Measurements from ENCODE around the gene DENND4C. TPM values are rescaled to one million over a fixed set of nuclear protein-coding genes. Genes with fewer than 3 reads are reported as not detected.
"Not testable (repeated sequence)": the region's sequence is repeated elsewhere in the genome, so short reads cannot be mapped to it uniquely, and the experiment has no call there.

DENND4C gene
- polyA plus RNA-seq, 2 of the 4 experiments (the other 2 are of a cell fraction), result 17.4 to 44.1 TPM

DNA sequence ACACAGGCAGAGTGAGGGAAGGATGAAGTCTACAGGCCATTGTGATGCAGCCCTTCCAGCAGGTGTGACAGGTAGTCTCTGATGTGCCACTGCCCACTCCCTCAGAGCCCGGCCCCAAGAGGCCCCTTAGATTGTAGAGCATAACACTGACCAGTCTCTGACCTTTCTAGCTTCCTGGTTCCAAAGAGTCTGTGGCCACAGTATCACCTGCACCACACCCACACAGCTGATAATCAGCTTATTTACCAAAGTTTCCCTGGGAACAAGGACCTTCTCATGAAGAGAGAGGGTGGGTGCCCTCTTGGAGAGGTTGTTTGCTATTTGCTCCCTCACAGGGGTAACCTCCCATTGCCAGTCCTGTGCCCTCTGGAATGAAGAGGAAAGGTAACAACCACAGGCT, 167.4 kb downstream of the DENND4C start (continued):
- TF ChIP-seq, protein P1, sequence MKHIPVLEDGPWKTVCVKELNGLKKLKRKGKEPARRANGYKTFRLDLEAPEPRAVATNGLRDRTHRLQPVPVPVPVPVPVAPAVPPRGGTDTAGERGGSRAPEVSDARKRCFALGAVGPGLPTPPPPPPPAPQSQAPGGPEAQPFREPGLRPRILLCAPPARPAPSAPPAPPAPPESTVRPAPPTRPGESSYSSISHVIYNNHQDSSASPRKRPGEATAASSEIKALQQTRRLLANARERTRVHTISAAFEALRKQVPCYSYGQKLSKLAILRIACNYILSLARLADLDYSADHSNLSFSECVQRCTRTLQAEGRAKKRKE (CRISPR knock-in tag; IDR thresholded peaks at IDR 0.05; ENCODE audit: low read depth), result no peak
- TF ChIP-seq SMC3 (IDR thresholded peaks at IDR 0.05) (no peak), KDM1A (IDR thresholded peaks at IDR 0.05; ENCODE audit: low read depth) (no peak)

DNA sequence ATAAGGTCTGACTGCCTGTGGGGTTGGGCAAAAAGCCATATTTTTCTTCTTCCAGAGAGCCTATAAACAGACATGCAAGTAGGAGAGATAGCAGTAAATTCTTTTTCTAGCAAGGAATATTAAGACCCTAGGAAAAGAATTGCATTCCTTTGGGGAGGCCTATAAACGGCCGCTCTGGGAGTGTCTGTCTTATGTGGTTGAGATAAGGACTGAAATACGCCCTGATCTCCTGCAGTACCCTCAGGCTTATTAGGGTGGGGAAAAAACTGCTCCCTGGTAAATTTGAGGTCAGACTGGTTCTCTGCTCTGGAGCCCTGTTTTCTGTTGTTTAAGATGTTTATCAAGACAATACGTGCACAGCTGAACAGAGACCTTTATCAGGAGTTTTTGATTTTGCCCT, 172.7 kb downstream of the DENND4C start:
- H3K4me1 ChIP-seq; H3K4me2 ChIP-seq; H3K4me3 ChIP-seq; DNase-seq (ENCODE audit: low read depth in 1 of 2, low spot score in 1 of 2); H3K27ac ChIP-seq; CTCF ChIA-PET; POLR2A ChIA-PET; H3K9me3 ChIP-seq; FAIRE-seq; ATAC-seq: not testable (repeated sequence)
- 77% methylated on average over 4 of the region's 4 CpGs for WGBS (ENCODE audit: missing lambda C conversion rate)

DNA sequence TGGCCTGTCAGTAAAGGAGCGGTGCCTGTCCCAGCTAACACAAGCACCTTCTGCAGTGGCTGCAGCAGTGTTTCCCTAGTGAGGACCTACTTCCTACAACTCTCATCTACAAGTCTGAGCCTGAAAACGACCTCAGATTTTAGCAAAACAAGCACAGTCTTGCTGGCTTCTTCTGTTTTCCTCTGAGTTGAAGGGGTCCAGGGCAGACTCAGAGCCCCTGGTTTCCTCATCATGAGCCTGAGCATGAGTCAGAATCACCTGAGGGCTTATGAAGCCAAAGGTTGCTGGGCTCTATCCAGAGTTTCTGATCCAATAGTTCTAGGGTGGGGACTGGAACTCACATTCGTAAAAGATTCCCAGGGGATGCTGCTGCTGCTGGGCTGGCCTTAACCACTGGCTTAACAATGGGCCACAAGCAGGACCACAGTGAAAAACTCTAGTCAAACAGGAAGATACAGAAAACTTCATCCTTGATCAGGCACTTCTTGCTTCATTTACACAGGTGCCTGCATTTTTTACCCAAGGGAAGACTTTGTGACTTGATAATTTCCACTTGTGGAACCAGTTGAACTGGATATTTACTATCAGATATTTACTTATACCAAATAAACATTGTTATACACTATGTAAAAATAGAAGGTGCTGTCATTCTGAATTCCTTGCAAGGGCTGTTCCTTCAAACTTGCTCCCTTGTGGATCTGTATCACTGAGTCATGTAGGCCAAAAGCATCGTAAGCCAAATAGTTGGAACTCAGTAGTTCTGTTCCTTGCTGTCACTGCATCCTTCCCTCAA, 174.0 kb downstream of the DENND4C start:
- Histone ChIP-seq H3K27ac (no peak overlapping the region), H3K9me3 (no peaks in the 10 kb centered on the region), H3K4me3 (no peak overlapping the region), H3K4me1 (no peaks in the 10 kb centered on the region), H3K4me2 (no peak overlapping the region)
- FAIRE-seq (no peak), DNase-seq (ENCODE audit: low read depth in 1 of 2, low spot score in 1 of 2) (no peak), ATAC-seq (no peak)
- POLR2A ChIA-PET, result no interaction called here
- TF ChIP-seq PHF8 (IDR thresholded peaks at IDR 0.05; ENCODE audit: borderline replicate concordance, low read depth) (no peak), ZC3H11A (IDR thresholded peaks at IDR 0.05) (no peak), GATA3 (IDR thresholded peaks at IDR 0.05; ENCODE audit: borderline replicate concordance) (no peak), TP53 (CRISPR knock-in tag; IDR thresholded peaks at IDR 0.05) (no peak), FOSB (CRISPR knock-in tag; IDR thresholded peaks at IDR 0.05) (no peak), HOXA7 (CRISPR knock-in tag; IDR thresholded peaks at IDR 0.05) (no peak), FOSL2 (IDR thresholded peaks at IDR 0.05) (no peak), FOSL2 (CRISPR knock-in tag; IDR thresholded peaks at IDR 0.05) (no peak), KDM5A (IDR thresholded peaks at IDR 0.05) (no peak), CHD4 (IDR thresholded peaks at IDR 0.05; ENCODE audit: borderline replicate concordance) (no peak)
- WGBS (ENCODE audit: missing lambda C conversion rate), result 63% methylated on average over 4 of the region's 4 CpGs
- CTCF ChIA-PET, result no interaction called here

DNA sequence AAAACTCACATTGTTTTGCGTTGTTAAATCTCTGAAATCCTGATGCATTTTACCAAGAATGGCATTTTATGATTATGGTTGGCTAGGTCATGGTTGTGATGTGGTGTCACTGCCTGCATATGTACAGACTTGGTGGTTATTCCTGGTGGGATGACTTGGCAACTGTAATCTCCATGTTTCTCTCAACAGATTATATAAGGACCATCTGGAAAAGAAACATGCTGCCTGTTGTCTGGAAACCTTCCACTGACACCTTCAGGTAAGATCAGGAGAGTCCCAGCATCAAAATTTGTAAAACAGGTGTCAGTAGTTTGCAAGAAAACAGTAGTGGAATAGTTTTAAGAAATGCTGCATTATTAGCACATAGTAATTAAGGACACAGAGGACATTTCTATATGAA, 175.3 kb downstream of the DENND4C start:
- no peak for ATAC-seq
- WGBS (ENCODE audit: missing lambda C conversion rate), result 52% methylated on average over 1 of the region's 1 CpG
- Histone ChIP-seq H3K9me3 (no peaks in the 10 kb centered on the region), H3K4me3 (no peak overlapping the region), H3K27ac (no peak overlapping the region), H3K4me1 (peaks cover 5% of the 10 kb centered on the region; the same call in 2 of the 3 replicates), H3K4me2 (no peak overlapping the region)
- POLR2A ChIA-PET, result no interaction called here
- TF ChIP-seq, protein P2, sequence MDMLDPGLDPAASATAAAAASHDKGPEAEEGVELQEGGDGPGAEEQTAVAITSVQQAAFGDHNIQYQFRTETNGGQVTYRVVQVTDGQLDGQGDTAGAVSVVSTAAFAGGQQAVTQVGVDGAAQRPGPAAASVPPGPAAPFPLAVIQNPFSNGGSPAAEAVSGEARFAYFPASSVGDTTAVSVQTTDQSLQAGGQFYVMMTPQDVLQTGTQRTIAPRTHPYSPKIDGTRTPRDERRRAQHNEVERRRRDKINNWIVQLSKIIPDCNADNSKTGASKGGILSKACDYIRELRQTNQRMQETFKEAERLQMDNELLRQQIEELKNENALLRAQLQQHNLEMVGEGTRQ (IDR thresholded peaks at IDR 0.05), result no peak
- TF ChIP-seq NPAS2 (CRISPR knock-in tag; IDR thresholded peaks at IDR 0.05; ENCODE audit: borderline replicate concordance) (no peak), JUN (IDR thresholded peaks at IDR 0.05) (no peak), HOXB13 (CRISPR knock-in tag; IDR thresholded peaks at IDR 0.05; ENCODE audit: low read depth) (no peak)
- CTCF ChIA-PET, result interaction anchor here (1.0 kb wide), 1 partner anchor 59 kb away, joined by 3 read pairs; no protein-coding TSS in a partner anchor
- no peak for DNase-seq (ENCODE audit: low read depth in 1 of 2, low spot score in 1 of 2)
- no peak for FAIRE-seq
